IPS-NIHi11 (cell line): ENCODE measurements around the gene TEKT2.
A peak's percentile ranks its signal among the peaks of the same experiment; 100 is the strongest.

Experiments used
- DNase-seq: peaks from one replicate; pipeline ENCODE4 v3.0.0; 2012; ENCODE audit warnings: mixed read lengths, low spot score

The TEKT2 gene

GRCh38 chr1:36128126-36128904, 44.4 kb downstream of the TEKT2 start:
- DNase-seq, result peak; percentile 16

- DNase-seq, result no peak
Measured at GRCh38 chr1:36128905-36129206, 45.0 kb downstream of the TEKT2 start.

GRCh38 chr1:36132029-36132428, 48.1 kb downstream of the TEKT2 start:
- DNase-seq, result peak; percentile 2

- peak; percentile 12 for DNase-seq
Measured at GRCh38 chr1:36133484-36133883, 49.6 kb downstream of the TEKT2 start.

- DNase-seq, result peak; percentile 26
Measured at GRCh38 chr1:36134031-36134430, 50.1 kb downstream of the TEKT2 start.

GRCh38 chr1:36134505-36135329, 50.8 kb downstream of the TEKT2 start:
- DNase-seq, result peak; percentile 89

GRCh38 chr1:36135330-36135667, 51.4 kb downstream of the TEKT2 start:
- no peak for DNase-seq

- DNase-seq, result peak; percentile 1
Measured at GRCh38 chr1:36135796-36136195, 51.9 kb downstream of the TEKT2 start.

- peak; percentile 3 for DNase-seq
Measured at GRCh38 chr1:36136535-36136934, 52.6 kb downstream of the TEKT2 start.

GRCh38 chr1:36137226-36137625, 53.3 kb downstream of the TEKT2 start:
- peak; percentile 1 for DNase-seq

GRCh38 chr1:36137776-36138175, 53.9 kb downstream of the TEKT2 start:
- peak; percentile 1 for DNase-seq
